HepG2 (cell line): Measurements from ENCODE around the gene SLC2A4. TPM values are rescaled to one million over a fixed set of nuclear protein-coding genes. Genes with fewer than 3 reads are reported as not detected.

Experiments
- ATAC-seq: fragments of 200-7000 bp; cut with Tn5 transposase; 3 replicates; pipeline ENCODE4 v1.9.1; 2020; ENCODE audit warnings: mild to moderate bottlenecking, moderate library complexity
- BruUV-seq: library from RNA; stranded (reverse); fragments of 400-500 nt; replicated peaks from 2 replicates; lab custom pipeline; 2021; lab: Mats Ljungman, UMichigan
- CTCF ChIA-PET: fragments of 300-600 bp; formaldehyde crosslinking; extraction: SDS; loops from one replicate; lab custom pipeline; 2021; ENCODE audit warnings: low total read pairs, inconsistent platforms, low intra/inter-chr PET ratio; lab: Yijun Ruan, JAX
- POLR2A ChIA-PET: fragments of 350-600 bp; sonication (Branson Sonifier 250); formaldehyde crosslinking; loops from one replicate; lab custom pipeline; 2020; ENCODE audit warnings: antibody characterized with exemption, inconsistent platforms; lab: Yijun Ruan, JAX
- DNase-seq: peaks from one replicate; pipeline ENCODE4 v3.0.0-alpha.2; 2015; ENCODE audit warnings: low spot score
- FAIRE-seq: peaks from 3 replicates; lab custom pipeline; 2011; peaks lifted over from hg19 to GRCh38; lab: Jason Lieb, UNC
- H2AFZ ChIP-seq: one replicate; pipeline ENCODE4 v1.6.1; 2011; ENCODE audit warnings: low read length, inconsistent platforms
- H3K27ac ChIP-seq: fragments of 300-600 bp; 3 replicates; pipeline ENCODE4 v1.8.0; 2011; ENCODE audit warnings: mixed run types, mild to moderate bottlenecking, mixed read lengths, low read length, inconsistent platforms; ENCODE audit not compliant: insufficient read depth; ENCODE audit errors: extremely low read length
- H3K27me3 ChIP-seq, 2 experiments: fragments of 200-600 bp in 1 of 2; 2 replicates in 1 of 2; 3 replicates in 1 of 2; pipeline versions ENCODE4 v1.6.0 to v1.8.0; 2011; ENCODE audit warnings: low read length in 2 of 2, mild to moderate bottlenecking in 2 of 2, moderate library complexity in 2 of 2, inconsistent platforms in 1 of 2; ENCODE audit not compliant: insufficient read depth in 2 of 2, control insufficient read depth in 1 of 2
- H3K36me3 ChIP-seq, 2 experiments: fragments of 200-600 bp in 1 of 2; replicated peaks in 1 of 2; 2 replicates in 1 of 2; 3 replicates in 1 of 2; pipeline versions ENCODE4 v1.5.1 to v1.8.0; 2011; ENCODE audit warnings: low read length in 2 of 2, inconsistent platforms in 1 of 2; ENCODE audit not compliant: insufficient read depth in 2 of 2, control insufficient read depth in 1 of 2
- H3K4me1 ChIP-seq: 2 replicates; pipeline ENCODE4 v1.5.1; 2012; ENCODE audit warnings: low read length, inconsistent platforms; ENCODE audit not compliant: insufficient read depth
- H3K4me2 ChIP-seq: 2 replicates; pipeline ENCODE4 v1.6.0; 2011; ENCODE audit warnings: low read depth, low read length, inconsistent platforms
- H3K4me3 ChIP-seq, 3 experiments: fragments of 200-600 bp in 1 of 3; sonication (generic), shearing (Covaris generic) in 1 of 3; replicated peaks in 1 of 3; 2 replicates each; pipeline ENCODE4 v1.5.1; 2011 to 2016; ENCODE audit warnings: low read length in 3 of 3, inconsistent platforms in 2 of 3, low read depth in 2 of 3, mild to moderate bottlenecking in 2 of 3, control low read depth in 1 of 3, mixed read lengths in 1 of 3; ENCODE audit not compliant: insufficient read depth in 1 of 3
- H3K79me2 ChIP-seq: one replicate; pipeline ENCODE4 v1.6.1; 2011; ENCODE audit warnings: low read length, inconsistent platforms; ENCODE audit not compliant: insufficient read depth
- H3K9ac ChIP-seq: 2 replicates; pipeline ENCODE4 v1.6.0; 2011; ENCODE audit warnings: mild to moderate bottlenecking, low read depth, low read length, inconsistent platforms; ENCODE audit not compliant: insufficient read depth
- H3K9me3 ChIP-seq: 2 replicates; pipeline ENCODE4 v1.5.1; 2012; ENCODE audit warnings: mild to moderate bottlenecking, low read length
- H4K20me1 ChIP-seq: 2 replicates; pipeline ENCODE4 v1.6.0; 2011; ENCODE audit warnings: inconsistent platforms, mild to moderate bottlenecking, low read length, moderate library complexity; ENCODE audit not compliant: insufficient read depth
- AGO2 ChIP-seq: fragments of 200-400 bp; formaldehyde crosslinking; optimal IDR thresholded peaks from 2 replicates; pipeline ENCODE3; 2017; ENCODE audit warnings: mild to moderate bottlenecking, low read depth, low read length, moderate library complexity
- IKZF4 ChIP-seq: sonication (generic); formaldehyde crosslinking; IDR thresholded peaks from 2 replicates; pipeline ENCODE4 v1.5.1; 2020; ENCODE audit warnings: borderline replicate concordance, mild to moderate bottlenecking, low read depth, missing genetic modification reagents; ENCODE audit errors: not compliant biosample characterization
- MZF1 ChIP-seq: sonication (generic); formaldehyde crosslinking; IDR thresholded peaks from 2 replicates; pipeline ENCODE4 v1.8.1; 2023; ENCODE audit warnings: mild to moderate bottlenecking, missing genetic modification reagents, borderline replicate concordance
- NCOA1 ChIP-seq: sonication (generic); formaldehyde crosslinking; IDR thresholded peaks from 2 replicates; pipeline ENCODE4 v1.9.0; 2021; ENCODE audit warnings: missing genetic modification reagents
- TBP ChIP-seq: sonication (generic); formaldehyde crosslinking; IDR thresholded peaks from 2 replicates; pipeline ENCODE4 v1.5.0; 2020; ENCODE audit warnings: missing genetic modification reagents
- TCF7 ChIP-seq: sonication (generic); IDR thresholded peaks from 2 replicates; pipeline ENCODE4 v1.6.1; 2016; ENCODE audit warnings: antibody characterized with exemption, low read depth
- ZBTB38 ChIP-seq: sonication (generic); formaldehyde crosslinking; IDR thresholded peaks from 2 replicates; pipeline ENCODE4 v1.5.1; 2020; ENCODE audit warnings: mild to moderate bottlenecking, missing genetic modification reagents
- ZNF687 ChIP-seq: sonication (generic); formaldehyde crosslinking; IDR thresholded peaks from 2 replicates; pipeline ENCODE4 v1.5.1; 2020; ENCODE audit warnings: mild to moderate bottlenecking, missing genetic modification reagents, moderate library complexity
- ZNF768 ChIP-seq: sonication (generic); formaldehyde crosslinking; IDR thresholded peaks from 2 replicates; pipeline ENCODE4 v1.4.0; 2020; ENCODE audit warnings: missing genetic modification reagents
- WGBS: methylation state at CpG from one replicate; pipeline ENCODE4 v1.1.6; 2017; ENCODE audit warnings: low lambda C conversion rate; 5-methylcytosine and 5-hydroxymethylcytosine counted together
- in situ Hi-C: cut with HindIII; loops from 2 replicates; pipeline ENCODE4 v1.10.0; 2017; ENCODE audit warnings: low pct_unique_long_range_greater_than_20kb; ENCODE audit not compliant: extremely low pct_ligation_motif_present
- intact Hi-C: fragments of 100-400 bp; cut with micrococcal nuclease; formaldehyde crosslinking; loops from one replicate; pipeline ENCODE4 v1.10.0; 2022; ENCODE audit not compliant: unreplicated experiment
- polyA plus RNA-seq, 8 experiments: library from polyadenylated mRNA; depleted of rRNA in 3 of 8; stranded (reverse) in 7 of 8; unstranded in 1 of 8; fragments of >200 nt; fragmentation: Illumina TruSeq in 4 of 8; extraction: Trizol in 4 of 8; gene quantifications; 2 replicates each; pipeline versions ENCODE4 v1.2.1 to v1.2.3, GENCODE V29; 2011 to 2016; ENCODE audit warnings: low read depth in 4 of 8, missing spikeins in 1 of 8, mixed read lengths in 1 of 8; ENCODE audit not compliant: insufficient read depth in 1 of 8
- total RNA-seq, 5 experiments: library from RNA; depleted of rRNA; stranded (reverse); fragments of >200 nt; fragmentation: Illumina TruSeq; extraction: Trizol; gene quantifications; 2 replicates each; pipeline ENCODE4 v1.2.3, GENCODE V29; 2016; ENCODE audit warnings: low read depth in 1 of 5

Gene SLC2A4
- total and polyA plus RNA-seq, 2 of the 13 experiments (the other 11 are each of a cell fraction or from before 2014, with no cell fraction given) = 4.9 to 5.8 TPM

- Histone ChIP-seq H3K4me1 (peaks cover 72% of the 10 kb centered on the region), H4K20me1 (no peaks in the 10 kb centered on the region), H3K4me3 (no peak within 1 kb of the TSS), H3K79me2 (no peaks in the 10 kb centered on the region), H3K4me2 (no peak within 1 kb of the TSS), H3K9ac (no peak within 1 kb of the TSS), H3K27ac (no peak within 1 kb of the TSS), H2AFZ (no peak within 1 kb of the TSS), H3K9me3 (no peaks in the 10 kb centered on the region), H3K27me3 (no peaks in the 10 kb centered on the region), H3K36me3 (no peaks in the 10 kb centered on the region)
- TF ChIP-seq NCOA1 (CRISPR knock-in tag) (no peak), AGO2 (peak; percentile 2)
- ChIA-PET CTCF (no interaction called here), POLR2A (no interaction called here)
- BruUV-seq = no TSS peak
- in situ Hi-C loops = no loop called here
- intact Hi-C loops = no loop called here
- 96% methylated on average over 62 of the region's 64 CpGs for WGBS
- FAIRE-seq = no peak
- no peak for DNase-seq
- no peak for ATAC-seq
These were observed 19.2 kb upstream of the SLC2A4 start, which contains the start of gene CLDN7 for GRCh38 chr17:7262192-7262934. TSS of gene CLDN7 (minus strand) at chr17:7262478. CDS start at chr17:7262043, 435 bp downstream.

- in situ Hi-C loops (no loop called here), intact Hi-C loops (no loop called here)
- CTCF ChIA-PET = no interaction called here
- no peak for DNase-seq
- no peak for ATAC-seq
- H3K27ac ChIP-seq = no peak overlapping the region
- H3K4me3 ChIP-seq = no peak overlapping the region
- 87% methylated on average over 26 of the region's 26 CpGs for WGBS
- TF ChIP-seq TBP (CRISPR knock-in tag) (no peak), ZBTB38 (CRISPR knock-in tag) (peak; percentile 30; the same call in 1 of the 2 replicates), ZNF687 (CRISPR knock-in tag) (0 out of 2 replicates have a peak, but pooled peaks have one; percentile 4), MZF1 (no peak), IKZF4 (no peak), TCF7 (no peak), ZNF768 (CRISPR knock-in tag) (peak; percentile 35; the same call in 1 of the 2 replicates)
- no peaks in the 10 kb centered on the region for H4K20me1 ChIP-seq
- H3K79me2 ChIP-seq = no peaks in the 10 kb centered on the region
- H3K36me3 ChIP-seq = no peaks in the 10 kb centered on the region
- BruUV-seq = no TSS peak
- FAIRE-seq = no peak
- POLR2A ChIA-PET = interaction anchor here (0.8 to 3.2 kb wide), 4 partner anchors 9 to 29 kb away, joined by 3 to 18 read pairs (median 10); partner anchors contain the start of genes CTDNEP1, DVL2, ELP5 and SLC2A4
- H3K4me1 ChIP-seq = peaks cover 63% of the 10 kb centered on the region
- no peaks in the 10 kb centered on the region for H3K27me3 ChIP-seq
- no peak overlapping the region for H2AFZ ChIP-seq
- no peaks in the 10 kb centered on the region for H3K9me3 ChIP-seq
- no peak overlapping the region for H3K9ac ChIP-seq
- no peak overlapping the region for H3K4me2 ChIP-seq
These were observed 18.4 kb upstream of the SLC2A4 start for GRCh38 chr17:7262935-7263800.
